HCT116 (cell line): ENCODE results near the gene CCR7. TPM values are rescaled to one million over a fixed set of nuclear protein-coding genes. Genes with fewer than 3 reads are reported as not detected.

ENCODE experiments used
- ATAC-seq: fragments of 200-7000 bp; cut with Tn5 transposase; 2 replicates; pipeline ENCODE4 v1.9.1; 2020; ENCODE audit warnings: mild to moderate bottlenecking, moderate library complexity
- BruUV-seq: library from RNA; stranded (reverse); fragments of 400-500 nt; replicated peaks from 2 replicates; lab custom pipeline; 2021; lab: Mats Ljungman, UMichigan
- CTCF ChIA-PET: fragments of 300-600 bp; sonication (Branson Sonifier 250); formaldehyde crosslinking; loops from one replicate; lab custom pipeline; 2021; ENCODE audit warnings: antibody characterized with exemption; lab: Charles Lee
- POLR2A ChIA-PET: fragments of 300-600, 350-600 bp; sonication (Branson Sonifier 250); formaldehyde crosslinking; loops from one replicate; lab custom pipeline; 2021; ENCODE audit warnings: antibody characterized with exemption; lab: Charles Lee
- RAD21 ChIA-PET, 2 experiments: fragments of 300-600 bp; sonication (Branson Sonifier 250); formaldehyde crosslinking; loops; one replicate each; lab custom pipeline; 2023; ENCODE audit warnings: low total read pairs in 2 of 2; ENCODE audit not compliant: uncharacterized antibody in 2 of 2, unreplicated experiment in 2 of 2, low non-redundant PET in 1 of 2; lab: Charles Lee
- DNase-seq: peaks from one replicate; pipeline ENCODE4 v3.0.0-alpha.2; 2010; ENCODE audit warnings: low read depth, low spot score
- H2AFZ ChIP-seq: fragments of 200-600 bp; shearing (Covaris generic), sonication (generic); 2 replicates; pipeline ENCODE4 v1.6.1; 2017; ENCODE audit warnings: low read depth, mixed run types, mixed read lengths, antibody characterized with exemption, low read length; ENCODE audit not compliant: poor library complexity, severe bottlenecking
- H3K27ac ChIP-seq: 2 replicates; pipeline ENCODE4 v1.5.1; 2012; ENCODE audit warnings: low read depth, low read length
- H3K27me3 ChIP-seq: fragments of 200-600 bp; sonication (generic); 2 replicates; pipeline ENCODE4 v1.6.1; 2016; ENCODE audit warnings: mixed run types, low read length, mixed read lengths; ENCODE audit not compliant: insufficient read depth
- H3K36me3 ChIP-seq, 2 experiments: fragments of 200-500 bp in 1 of 2; fragments of 200-600 bp in 1 of 2; sonication (Bioruptor generic) in 1 of 2; sonication (generic) in 1 of 2; 2 replicates each; pipeline versions ENCODE4 v1.5.1 to v1.6.1; 2014 to 2016; ENCODE audit warnings: low read length in 2 of 2, inconsistent platforms in 1 of 2, mixed read lengths in 1 of 2, mixed run types in 1 of 2; ENCODE audit not compliant: insufficient read depth in 2 of 2, control insufficient read depth in 1 of 2
- H3K4me1 ChIP-seq, 2 experiments: fragments of 200-600 bp in 1 of 2; sonication (generic) in 1 of 2; 2 replicates each; pipeline versions ENCODE4 v1.5.1 to v1.6.1; 2012 to 2017; ENCODE audit warnings: low read length in 2 of 2, inconsistent platforms in 1 of 2, mild to moderate bottlenecking in 1 of 2, mixed read lengths in 1 of 2, mixed run types in 1 of 2, moderate library complexity in 1 of 2; ENCODE audit not compliant: insufficient read depth in 2 of 2, control insufficient read depth in 1 of 2
- H3K4me2 ChIP-seq: fragments of 200-600 bp; sonication (generic); 2 replicates; pipeline ENCODE4 v1.6.1; 2017; ENCODE audit warnings: mixed run types, low read length, mixed read lengths
- H3K4me3 ChIP-seq, 2 experiments: fragments of 200-600 bp in 1 of 2; sonication (generic) in 1 of 2; replicated peaks in 1 of 2; 2 replicates each; pipeline ENCODE4 v1.5.1; 2011 to 2016; ENCODE audit warnings: low read length in 2 of 2, control low read depth in 1 of 2, low read depth in 1 of 2, mild to moderate bottlenecking in 1 of 2, mixed read lengths in 1 of 2, mixed run types in 1 of 2
- H3K79me2 ChIP-seq: fragments of 200-600 bp; sonication (generic); 2 replicates; pipeline ENCODE4 v1.6.1; 2017; ENCODE audit warnings: mild to moderate bottlenecking, mixed run types, low read length, moderate library complexity, mixed read lengths; ENCODE audit not compliant: insufficient read depth
- H3K9ac ChIP-seq: fragments of 200-600 bp; sonication (generic); 2 replicates; pipeline ENCODE4 v1.6.1; 2016; ENCODE audit warnings: low read length, mixed read lengths
- H3K9me2 ChIP-seq: fragments of 200-600 bp; sonication (generic), shearing (Covaris generic); 2 replicates; pipeline ENCODE4 v1.6.1; 2017; ENCODE audit warnings: mixed run types, mild to moderate bottlenecking, moderate library complexity; ENCODE audit not compliant: insufficient read depth
- H3K9me3 ChIP-seq, 2 experiments: fragments of 200-500 bp in 1 of 2; fragments of 200-600 bp in 1 of 2; sonication (Bioruptor generic) in 1 of 2; sonication (generic) in 1 of 2; 2 replicates each; pipeline ENCODE4 v1.6.1; 2014 to 2017; ENCODE audit warnings: low read length in 2 of 2, mixed read lengths in 2 of 2, inconsistent platforms in 1 of 2, low read depth in 1 of 2, mild to moderate bottlenecking in 1 of 2, mixed run types in 1 of 2, moderate library complexity in 1 of 2; ENCODE audit not compliant: control insufficient read depth in 1 of 2, insufficient read depth in 1 of 2
- H4K20me1 ChIP-seq: fragments of 200-600 bp; sonication (generic), shearing (Covaris generic); 2 replicates; pipeline ENCODE4 v1.6.1; 2017; ENCODE audit warnings: mixed run types, mild to moderate bottlenecking, moderate library complexity; ENCODE audit not compliant: insufficient read depth
- CBX3 ChIP-seq: IDR thresholded peaks from 2 replicates; pipeline ENCODE4 v1.6.1; 2012; ENCODE audit warnings: low read depth
- EGR1 ChIP-seq: IDR thresholded peaks from 2 replicates; pipeline ENCODE4 v1.6.1; 2012; ENCODE audit warnings: low read depth
- ELF1 ChIP-seq: IDR thresholded peaks from 2 replicates; pipeline ENCODE4 v1.6.1; 2012; ENCODE audit warnings: low read depth, borderline replicate concordance
- EZH2 ChIP-seq: fragments of 200-600 bp; sonication (generic); IDR thresholded peaks from 2 replicates; pipeline ENCODE4 v1.6.1; 2017; ENCODE audit warnings: antibody characterized with exemption, mixed run types
- JUND ChIP-seq: IDR thresholded peaks from 2 replicates; pipeline ENCODE4 v1.6.1; 2012
- RAD21 ChIP-seq: IDR thresholded peaks from 2 replicates; pipeline ENCODE4 v1.6.1; 2012; ENCODE audit warnings: low read depth, mild to moderate bottlenecking
- SIN3A ChIP-seq: IDR thresholded peaks from 2 replicates; pipeline ENCODE4 v1.6.1; 2012; ENCODE audit warnings: low read depth
- ZFX ChIP-seq: fragments of 450-650 bp; IDR thresholded peaks from 2 replicates; pipeline ENCODE4 v1.6.1; 2017
- intact Hi-C: fragments of 100-400 bp; cut with micrococcal nuclease; formaldehyde crosslinking; loops from 2 replicates; pipeline ENCODE4 v1.10.0; 2022
- total RNA-seq: library from RNA; stranded (reverse); gene quantifications from one replicate; pipeline ENCODE4 v1.2.1, GENCODE V29; 2021; ENCODE audit not compliant: unreplicated experiment
- TF ChIP-seq, protein P1 (sequence below), 3 experiments: fragments of 200-600 bp in 1 of 3; sonication (generic) in 1 of 3; IDR thresholded peaks in 2 of 3; conservative IDR thresholded peaks in 1 of 3; 2 replicates each; pipeline ENCODE4 v1.5.1; 2012 to 2017; ENCODE audit warnings: low read depth in 2 of 3, low read length in 2 of 3, antibody characterized with exemption in 1 of 3, borderline replicate concordance in 1 of 3, control low read depth in 1 of 3, mild to moderate bottlenecking in 1 of 3, mixed read lengths in 1 of 3, mixed run types in 1 of 3, moderate library complexity in 1 of 3; ENCODE audit not compliant: insufficient read depth in 1 of 3

Gene CCR7
- total RNA-seq, 1 experiment from 2014 or later: 0.69 TPM

DNA sequence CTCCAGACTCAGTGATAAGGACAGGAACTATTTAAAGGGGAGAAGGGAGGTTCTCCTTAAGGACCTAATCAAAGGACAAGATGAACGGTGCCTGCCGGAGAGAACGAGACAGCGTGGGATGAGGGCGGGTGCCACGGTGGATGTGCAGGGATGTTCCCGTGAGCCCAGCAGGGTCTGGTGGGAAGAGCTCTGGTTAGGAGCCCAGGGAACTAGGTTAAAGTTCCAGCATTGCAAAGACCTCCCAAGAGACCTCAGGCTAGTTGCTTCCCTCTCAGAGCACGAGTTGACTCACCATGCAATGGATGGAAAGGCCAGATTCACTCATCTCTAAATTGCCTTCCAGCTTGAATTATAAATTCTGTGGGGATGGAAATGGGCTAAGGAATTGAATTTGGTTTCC is 14.7 kb downstream of the CCR7 start:
- Histone ChIP-seq H3K27ac (no peak overlapping the region), H3K36me3 (no peaks in the 10 kb centered on the region), H3K9ac (no peak overlapping the region), H3K27me3 (no peaks in the 10 kb centered on the region), H3K4me3 (no peak overlapping the region), H3K9me3 (no peaks in the 10 kb centered on the region), H3K79me2 (no peaks in the 10 kb centered on the region), H3K4me2 (no peak overlapping the region), H2AFZ (no peak overlapping the region), H3K9me2 (no peaks in the 10 kb centered on the region), H4K20me1 (no peaks in the 10 kb centered on the region), H3K4me1 (peaks cover 6 to 10% of the 10 kb centered on the region in 2 experiments)
- POLR2A ChIA-PET: no interaction called here
- BruUV-seq: no TSS peak
- ATAC-seq (no peak), DNase-seq (no peak)
- TF ChIP-seq ELF1: no peak
- TF ChIP-seq EGR1: no peak
- TF ChIP-seq ZFX: no peak
- TF ChIP-seq, protein P1, sequence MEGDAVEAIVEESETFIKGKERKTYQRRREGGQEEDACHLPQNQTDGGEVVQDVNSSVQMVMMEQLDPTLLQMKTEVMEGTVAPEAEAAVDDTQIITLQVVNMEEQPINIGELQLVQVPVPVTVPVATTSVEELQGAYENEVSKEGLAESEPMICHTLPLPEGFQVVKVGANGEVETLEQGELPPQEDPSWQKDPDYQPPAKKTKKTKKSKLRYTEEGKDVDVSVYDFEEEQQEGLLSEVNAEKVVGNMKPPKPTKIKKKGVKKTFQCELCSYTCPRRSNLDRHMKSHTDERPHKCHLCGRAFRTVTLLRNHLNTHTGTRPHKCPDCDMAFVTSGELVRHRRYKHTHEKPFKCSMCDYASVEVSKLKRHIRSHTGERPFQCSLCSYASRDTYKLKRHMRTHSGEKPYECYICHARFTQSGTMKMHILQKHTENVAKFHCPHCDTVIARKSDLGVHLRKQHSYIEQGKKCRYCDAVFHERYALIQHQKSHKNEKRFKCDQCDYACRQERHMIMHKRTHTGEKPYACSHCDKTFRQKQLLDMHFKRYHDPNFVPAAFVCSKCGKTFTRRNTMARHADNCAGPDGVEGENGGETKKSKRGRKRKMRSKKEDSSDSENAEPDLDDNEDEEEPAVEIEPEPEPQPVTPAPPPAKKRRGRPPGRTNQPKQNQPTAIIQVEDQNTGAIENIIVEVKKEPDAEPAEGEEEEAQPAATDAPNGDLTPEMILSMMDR (IDR thresholded peaks at IDR 0.05 in 2 of 3, conservative IDR thresholded peaks at IDR 0.05 in 1 of 3; ENCODE audit: borderline replicate concordance in 1 of 3, insufficient read depth in 1 of 3, low read depth in 2 of 3, low read length in 2 of 3): no peak
- no peak for TF ChIP-seq JUND
- TF ChIP-seq CBX3: no peak
- no peak for TF ChIP-seq SIN3A
- TF ChIP-seq EZH2: no peak
- TF ChIP-seq RAD21: no peak
- CTCF ChIA-PET: interaction anchor here (1.5 kb wide), 1 partner anchor 9 kb away, joined by 4 read pairs; no protein-coding TSS in a partner anchor
- intact Hi-C loops: no loop called here
- RAD21 ChIA-PET: no interaction called here
